PC-9 (cell line): ENCODE measurements around the gene TMEM53. TPM values are rescaled to one million over a fixed set of nuclear protein-coding genes. Genes with fewer than 3 reads are reported as not detected.

Experiments
- BruUV-seq: library from RNA; stranded (reverse); fragments of 400-500 nt; replicated peaks from 2 replicates; lab custom pipeline; 2021; lab: Mats Ljungman, UMichigan
- CTCF ChIA-PET: fragments of 300-600 bp; sonication (Branson Sonifier 250); formaldehyde crosslinking; loops from one replicate; lab custom pipeline; 2022; ENCODE audit warnings: antibody characterized with exemption; lab: Charles Lee
- POLR2A ChIA-PET: fragments of 300-600 bp; sonication (Branson Sonifier 250); formaldehyde crosslinking; loops from one replicate; lab custom pipeline; 2022; ENCODE audit warnings: antibody characterized with exemption; ENCODE audit not compliant: unreplicated experiment; lab: Charles Lee
- DNase-seq, 2 experiments: peaks; one replicate each; pipeline versions ENCODE4 v3.0.0 to v3.0.0-alpha.2; 2015 to 2022; ENCODE audit warnings: mixed read lengths in 1 of 2
- H2AFZ ChIP-seq: fragments of 200-600 bp; sonication (generic); 2 replicates; pipeline ENCODE4 v1.8.1; 2017; ENCODE audit warnings: antibody characterized with exemption
- H3F3A ChIP-seq: fragments of 200-600 bp; sonication (generic); 2 replicates; pipeline ENCODE4 v1.8.1; 2017; ENCODE audit warnings: antibody characterized with exemption, mild to moderate bottlenecking, low read depth; ENCODE audit not compliant: insufficient read depth
- H3K27ac ChIP-seq: fragments of 200-600 bp; sonication (generic); 2 replicates; pipeline ENCODE4 v1.6.1; 2016; ENCODE audit warnings: mixed run types
- H3K27me3 ChIP-seq: fragments of 200-600 bp; sonication (generic); 2 replicates; pipeline ENCODE4 v1.6.1; 2016; ENCODE audit warnings: low read depth, mixed run types; ENCODE audit not compliant: insufficient read depth
- H3K36me3 ChIP-seq: fragments of 200-600 bp; sonication (generic); 2 replicates; pipeline ENCODE4 v1.6.1; 2016; ENCODE audit warnings: low read depth, mixed run types
- H3K4me1 ChIP-seq: fragments of 200-600 bp; sonication (generic); replicated peaks from 2 replicates; pipeline ENCODE4 v1.6.1; 2016; ENCODE audit warnings: mixed run types; ENCODE audit not compliant: insufficient read depth
- H3K4me2 ChIP-seq: fragments of 200-600 bp; sonication (generic); 2 replicates; pipeline ENCODE4 v1.6.1; 2017; ENCODE audit warnings: mixed run types
- H3K4me3 ChIP-seq: fragments of 200-600 bp; sonication (generic); 2 replicates; pipeline ENCODE4 v1.6.1; 2016; ENCODE audit warnings: mixed run types
- H3K79me2 ChIP-seq: fragments of 200-600 bp; sonication (generic); 2 replicates; pipeline ENCODE4 v1.6.1; 2017; ENCODE audit warnings: low read depth, mixed run types
- H3K9me2 ChIP-seq: fragments of 200-600 bp; sonication (generic); 2 replicates; pipeline ENCODE4 v1.8.1; 2017; ENCODE audit warnings: mild to moderate bottlenecking; ENCODE audit not compliant: insufficient read depth
- H3K9me3 ChIP-seq: fragments of 200-600 bp; sonication (generic); 2 replicates; pipeline ENCODE4 v1.8.1; 2016; ENCODE audit warnings: low read depth; ENCODE audit not compliant: insufficient read depth
- H4K20me1 ChIP-seq: fragments of 200-600 bp; sonication (generic); 2 replicates; pipeline ENCODE4 v1.8.1; 2017; ENCODE audit not compliant: insufficient read depth
- CTCF ChIP-seq: fragments of 200-600 bp; sonication (generic); conservative IDR thresholded peaks from 2 replicates; pipeline ENCODE4 v1.6.1; 2017; ENCODE audit warnings: mixed run types, antibody characterized with exemption, mild to moderate bottlenecking, moderate library complexity
- EZH2 ChIP-seq: fragments of 200-600 bp; sonication (generic); IDR thresholded peaks from 2 replicates; pipeline ENCODE4 v1.8.0; 2017; ENCODE audit warnings: antibody characterized with exemption, low read depth
- intact Hi-C: fragments of 100-400 bp; cut with micrococcal nuclease; formaldehyde crosslinking; loops from one replicate; pipeline ENCODE4 v1.10.0; 2022; ENCODE audit not compliant: unreplicated experiment
- total RNA-seq: library from RNA; stranded (reverse); gene quantifications from 2 replicates; pipeline ENCODE4 v1.2.3, GENCODE V29; 2021

TMEM53 gene
- total RNA-seq, 1 experiment from 2014 or later = 36.1 TPM

- Histone ChIP-seq H4K20me1 (no peaks in the 10 kb centered on the region), H3K27ac (no peak overlapping the region), H3K79me2 (no peaks in the 10 kb centered on the region), H3K4me1 (0 out of 2 replicates have a peak, but pooled peaks cover 6% of the 10 kb centered on the region), H3F3A (no peaks in the 10 kb centered on the region; the same call in 1 of the 2 replicates), H2AFZ (no peak overlapping the region), H3K9me2 (no peaks in the 10 kb centered on the region), H3K4me2 (no peak overlapping the region), H3K36me3 (no peaks in the 10 kb centered on the region), H3K27me3 (no peaks in the 10 kb centered on the region), H3K4me3 (no peak overlapping the region), H3K9me3 (no peaks in the 10 kb centered on the region)
- intact Hi-C loops = no loop called here
- no TSS peak for BruUV-seq
- CTCF ChIA-PET = no interaction called here
- TF ChIP-seq CTCF (no peak), EZH2 (no peak)
- no peak for DNase-seq
- POLR2A ChIA-PET = no interaction called here
Measured at GRCh38 chr1:44694863-44695478, 20.7 kb upstream of the TMEM53 start.

- no peaks in the 10 kb centered on the region for H3K9me2 ChIP-seq
- TF ChIP-seq EZH2 (no peak), CTCF (no peak)
- ChIA-PET POLR2A (no interaction called here), CTCF (no interaction called here)
- no TSS peak for BruUV-seq
- peaks cover 9% of the 10 kb centered on the region; the same call in 1 of the 2 replicates for H3K4me1 ChIP-seq
- no peak overlapping the region for H3K4me3 ChIP-seq
- intact Hi-C loops = no loop called here
- H3K9me3 ChIP-seq = no peaks in the 10 kb centered on the region
- H4K20me1 ChIP-seq = no peaks in the 10 kb centered on the region
- no peak overlapping the region for H2AFZ ChIP-seq
- H3K79me2 ChIP-seq = no peaks in the 10 kb centered on the region
- H3K27me3 ChIP-seq = no peaks in the 10 kb centered on the region
- H3K4me2 ChIP-seq = no peak overlapping the region
- H3K36me3 ChIP-seq = no peaks in the 10 kb centered on the region
- peaks cover 4% of the 10 kb centered on the region; the same call in 1 of the 2 replicates for H3F3A ChIP-seq
- H3K27ac ChIP-seq = no peak overlapping the region
- DNase-seq = no peak
Measured at GRCh38 chr1:44693900-44694299, 19.6 kb upstream of the TMEM53 start.

- intact Hi-C loops = no loop called here
- Histone ChIP-seq H3K27me3 (no peaks in the 10 kb centered on the region), H3K4me1 (peaks cover 8% of the 10 kb centered on the region; the same call in 1 of the 2 replicates), H3K9me2 (no peaks in the 10 kb centered on the region), H3K4me2 (no peak overlapping the region), H4K20me1 (no peaks in the 10 kb centered on the region), H3K4me3 (no peak overlapping the region), H3K36me3 (no peaks in the 10 kb centered on the region), H3K79me2 (no peaks in the 10 kb centered on the region), H2AFZ (no peak overlapping the region), H3K27ac (no peak overlapping the region), H3K9me3 (no peaks in the 10 kb centered on the region), H3F3A (peaks cover 6% of the 10 kb centered on the region; the same call in 1 of the 2 replicates)
- POLR2A ChIA-PET = interaction anchor here (0.6 kb wide), 1 partner anchor 1027 kb away, joined by 7 read pairs; no protein-coding TSS in a partner anchor
- TF ChIP-seq CTCF (no peak), EZH2 (no peak)
- CTCF ChIA-PET = no interaction called here
- DNase-seq = no peak
- no TSS peak for BruUV-seq
Measured at GRCh38 chr1:44693159-44693558, 18.9 kb upstream of the TMEM53 start.
